Thoracic aorta (tissue), 2 donors: ENCODE measurements around the gene FBLN7. TPM values are rescaled to one million over a fixed set of nuclear protein-coding genes. Genes with fewer than 3 reads are reported as not detected.

Experiments
- ATAC-seq: fragments of 150-250 bp; one replicate; pipeline ENCODE4 v1.8.0; 2017; ENCODE audit warnings: low read depth; ENCODE audit not compliant: insufficient number of reproducible peaks, low FRiP score
- DNase-seq: peaks from one replicate; pipeline ENCODE4 v3.0.0-alpha.2; 2020; ENCODE audit warnings: low spot score
- H3K27ac ChIP-seq, 2 donors: fragments of 200-600 bp; sonication (generic); 1 replicate in 1 of 2; 2 replicates in 1 of 2; pipeline ENCODE4 v1.5.1; 2016; ENCODE audit warnings: mild to moderate bottlenecking in 2 of 2, moderate library complexity in 2 of 2
- H3K27me3 ChIP-seq: fragments of 200-600 bp; sonication (generic); replicated peaks from 2 replicates; pipeline ENCODE4 v1.6.0; 2016; ENCODE audit warnings: mild to moderate bottlenecking; ENCODE audit not compliant: insufficient read depth
- H3K36me3 ChIP-seq: fragments of 200-600 bp; sonication (generic); one replicate; pipeline ENCODE4 v1.5.1; 2016
- H3K4me1 ChIP-seq, 2 donors: fragments of 200-600 bp; sonication (generic); 1 replicate in 1 of 2; 2 replicates in 1 of 2; pipeline versions ENCODE4 v1.5.1 to v1.6.0; 2016; ENCODE audit warnings: low read depth in 2 of 2, mild to moderate bottlenecking in 1 of 2; ENCODE audit not compliant: control insufficient read depth in 1 of 2
- H3K4me3 ChIP-seq: fragments of 200-600 bp; sonication (generic); 2 replicates; pipeline ENCODE4 v1.5.1; 2016; ENCODE audit warnings: mild to moderate bottlenecking
- H3K9me3 ChIP-seq: fragments of 200-600 bp; sonication (generic); 2 replicates; pipeline ENCODE4 v1.5.1; 2016
- total RNA-seq, 2 donors: library from RNA; depleted of rRNA; stranded (reverse); fragments of >200 nt; gene quantifications; one replicate each; pipeline versions ENCODE4 v1.1.0 to v1.2.3, GENCODE V29; 2016
- TF ChIP-seq, protein P1 (sequence below): fragments of 200-600 bp; sonication (generic); IDR thresholded peaks from one replicate; pipeline ENCODE4 v1.5.1; 2019; ENCODE audit warnings: antibody characterized with exemption

Gene FBLN7
- total RNA-seq, 2 donors from 2014 or later, result 5.1 to 15.6 TPM

DNA sequence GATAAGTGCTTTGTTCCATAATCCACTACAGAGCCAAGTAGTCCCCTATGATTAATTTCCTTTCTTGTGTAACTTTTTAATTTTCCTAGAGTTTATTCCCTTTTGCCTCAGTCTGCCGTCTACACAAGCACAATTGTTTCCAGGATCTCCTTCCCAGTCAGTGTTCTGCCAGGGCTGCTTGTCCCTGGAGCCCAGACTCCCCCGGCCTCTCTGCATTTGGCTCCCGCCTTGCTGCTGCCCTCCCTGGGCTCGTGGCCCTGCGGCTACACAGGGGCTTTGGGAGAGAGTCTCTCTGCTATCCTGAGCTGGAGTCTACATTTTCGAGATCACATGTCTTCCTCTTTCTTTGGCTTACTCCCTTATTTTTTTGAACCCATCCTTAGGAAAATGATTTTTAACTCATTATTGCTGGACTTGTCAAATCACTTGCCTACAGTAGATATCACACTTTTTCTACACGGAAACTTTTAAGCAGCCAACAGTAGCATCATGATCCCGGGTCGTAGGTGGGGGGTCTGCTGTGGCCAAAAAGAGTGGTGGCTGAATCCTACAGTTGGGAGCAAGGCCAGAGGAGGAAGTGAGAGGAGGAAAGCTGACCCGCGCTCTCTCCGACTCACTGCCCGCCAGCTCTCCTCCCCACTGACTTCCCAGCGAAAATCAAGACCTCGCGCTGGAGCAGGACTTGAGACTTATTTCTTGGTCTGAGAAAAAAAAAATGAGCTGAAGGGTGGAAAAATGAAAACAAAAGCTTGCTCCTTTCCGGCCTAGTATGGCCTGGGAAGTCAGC is 9.4 kb downstream of the FBLN7 start:
- TF ChIP-seq, protein P1, sequence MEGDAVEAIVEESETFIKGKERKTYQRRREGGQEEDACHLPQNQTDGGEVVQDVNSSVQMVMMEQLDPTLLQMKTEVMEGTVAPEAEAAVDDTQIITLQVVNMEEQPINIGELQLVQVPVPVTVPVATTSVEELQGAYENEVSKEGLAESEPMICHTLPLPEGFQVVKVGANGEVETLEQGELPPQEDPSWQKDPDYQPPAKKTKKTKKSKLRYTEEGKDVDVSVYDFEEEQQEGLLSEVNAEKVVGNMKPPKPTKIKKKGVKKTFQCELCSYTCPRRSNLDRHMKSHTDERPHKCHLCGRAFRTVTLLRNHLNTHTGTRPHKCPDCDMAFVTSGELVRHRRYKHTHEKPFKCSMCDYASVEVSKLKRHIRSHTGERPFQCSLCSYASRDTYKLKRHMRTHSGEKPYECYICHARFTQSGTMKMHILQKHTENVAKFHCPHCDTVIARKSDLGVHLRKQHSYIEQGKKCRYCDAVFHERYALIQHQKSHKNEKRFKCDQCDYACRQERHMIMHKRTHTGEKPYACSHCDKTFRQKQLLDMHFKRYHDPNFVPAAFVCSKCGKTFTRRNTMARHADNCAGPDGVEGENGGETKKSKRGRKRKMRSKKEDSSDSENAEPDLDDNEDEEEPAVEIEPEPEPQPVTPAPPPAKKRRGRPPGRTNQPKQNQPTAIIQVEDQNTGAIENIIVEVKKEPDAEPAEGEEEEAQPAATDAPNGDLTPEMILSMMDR, result no peak
- DNase-seq (no peak), ATAC-seq (no peak)
- Histone ChIP-seq H3K4me3 (no peak overlapping the region), H3K9me3 (no peaks in the 10 kb centered on the region), H3K27me3 (no peaks in the 10 kb centered on the region), H3K27ac (no peak overlapping the region), H3K36me3 (no peaks in the 10 kb centered on the region), H3K4me1 (peaks cover 0 to 7% of the 10 kb centered on the region in 2 donors)

DNA sequence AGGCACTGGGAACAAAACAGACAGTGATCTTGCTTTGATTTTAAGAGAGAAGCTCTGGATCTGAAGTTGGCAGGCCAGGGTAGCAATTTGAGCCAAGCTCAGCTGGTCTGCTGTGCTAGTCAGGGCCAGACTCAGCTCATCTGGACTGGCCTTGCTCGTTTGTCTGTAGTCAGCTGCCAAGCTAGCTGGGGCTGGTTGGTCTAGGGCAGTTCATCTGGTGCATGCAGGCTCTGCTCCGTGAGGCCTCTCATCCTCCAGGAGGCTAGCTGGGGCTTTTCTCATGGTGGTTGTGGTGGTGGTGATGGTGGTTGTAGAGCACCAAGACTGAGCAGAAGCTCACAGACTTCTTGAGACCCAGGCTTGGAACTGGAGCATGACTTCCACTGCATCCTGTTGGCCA is 10.3 kb downstream of the FBLN7 start:
- Histone ChIP-seq H3K4me1 (peaks cover 0 to 6% of the 10 kb centered on the region in 2 donors), H3K27ac (no peak overlapping the region), H3K27me3 (no peaks in the 10 kb centered on the region), H3K9me3 (no peaks in the 10 kb centered on the region), H3K36me3 (no peaks in the 10 kb centered on the region), H3K4me3 (no peak overlapping the region)
- no peak for ATAC-seq
- DNase-seq, result no peak
- TF ChIP-seq, protein P1, result no peak

DNA sequence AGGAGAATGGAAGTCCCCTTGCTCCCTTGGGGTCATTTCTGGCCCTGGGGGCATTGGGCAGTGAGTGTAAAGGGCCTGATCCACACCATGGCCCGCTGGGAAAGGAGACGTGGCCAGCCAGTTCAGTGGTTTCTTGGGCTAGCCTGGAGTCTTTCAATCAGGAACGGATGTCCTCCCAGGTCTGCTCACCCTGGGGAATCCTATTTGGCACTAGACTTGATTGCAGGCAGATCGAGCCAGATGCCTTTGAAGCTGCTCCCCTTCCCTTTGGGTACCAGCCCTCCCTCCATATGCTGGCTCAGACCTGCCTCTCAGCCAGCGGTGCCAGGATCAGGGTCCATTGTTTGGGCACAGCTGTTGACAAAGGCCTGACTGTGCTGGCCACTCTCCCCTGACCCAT is 11.0 kb downstream of the FBLN7 start:
- TF ChIP-seq, protein P1, result no peak
- Histone ChIP-seq H3K4me3 (no peak overlapping the region), H3K4me1 (no peaks in the 10 kb centered on the region), H3K27me3 (no peaks in the 10 kb centered on the region), H3K36me3 (no peaks in the 10 kb centered on the region), H3K9me3 (no peaks in the 10 kb centered on the region), H3K27ac (no peak overlapping the region)
- ATAC-seq, result no peak
- no peak for DNase-seq

GRCh38 chr2:112149866-112150435 is 11.8 kb downstream of the FBLN7 start:
- ATAC-seq, result no peak
- TF ChIP-seq, protein P1, result no peak
- H3K4me1 ChIP-seq, result no peaks in the 10 kb centered on the region
- no peak for DNase-seq
- H3K36me3 ChIP-seq, result no peaks in the 10 kb centered on the region
- no peak overlapping the region for H3K4me3 ChIP-seq
- no peaks in the 10 kb centered on the region for H3K27me3 ChIP-seq
- H3K27ac ChIP-seq, result no peak overlapping the region
- no peaks in the 10 kb centered on the region for H3K9me3 ChIP-seq

- DNase-seq, result no peak
- H3K4me1 ChIP-seq, result no peaks in the 10 kb centered on the region
Measured at GRCh38 chr2:112150447-112150846, 12.3 kb downstream of the FBLN7 start.

More at GRCh38 chr2:112150447-112150846, 12.3 kb downstream of the FBLN7 start:
- H3K4me3 ChIP-seq, result no peak overlapping the region
- TF ChIP-seq, protein P1, result no peak
- no peaks in the 10 kb centered on the region for H3K27me3 ChIP-seq
- H3K36me3 ChIP-seq, result no peaks in the 10 kb centered on the region
- no peaks in the 10 kb centered on the region for H3K9me3 ChIP-seq
- no peak for ATAC-seq
- no peak overlapping the region for H3K27ac ChIP-seq
